Measurements from ENCODE around the gene EXOC2.

Gene EXOC2

GRCh38 chr6:502761-503160, 190.2 kb downstream of the EXOC2 start:
- TF ChIP-seq POLR2AphosphoS5 (IDR thresholded peaks at IDR 0.05; ENCODE audit: low read depth, low read length) (no peak), SPI1 (IDR thresholded peaks at IDR 0.05; ENCODE audit: low read depth, low read length) (0 out of 2 replicates have a peak, but pooled peaks have one; percentile 14)
- DNase-seq (ENCODE audit: insufficient read length, low spot score) (no peak), FAIRE-seq (no peak)

DNA sequence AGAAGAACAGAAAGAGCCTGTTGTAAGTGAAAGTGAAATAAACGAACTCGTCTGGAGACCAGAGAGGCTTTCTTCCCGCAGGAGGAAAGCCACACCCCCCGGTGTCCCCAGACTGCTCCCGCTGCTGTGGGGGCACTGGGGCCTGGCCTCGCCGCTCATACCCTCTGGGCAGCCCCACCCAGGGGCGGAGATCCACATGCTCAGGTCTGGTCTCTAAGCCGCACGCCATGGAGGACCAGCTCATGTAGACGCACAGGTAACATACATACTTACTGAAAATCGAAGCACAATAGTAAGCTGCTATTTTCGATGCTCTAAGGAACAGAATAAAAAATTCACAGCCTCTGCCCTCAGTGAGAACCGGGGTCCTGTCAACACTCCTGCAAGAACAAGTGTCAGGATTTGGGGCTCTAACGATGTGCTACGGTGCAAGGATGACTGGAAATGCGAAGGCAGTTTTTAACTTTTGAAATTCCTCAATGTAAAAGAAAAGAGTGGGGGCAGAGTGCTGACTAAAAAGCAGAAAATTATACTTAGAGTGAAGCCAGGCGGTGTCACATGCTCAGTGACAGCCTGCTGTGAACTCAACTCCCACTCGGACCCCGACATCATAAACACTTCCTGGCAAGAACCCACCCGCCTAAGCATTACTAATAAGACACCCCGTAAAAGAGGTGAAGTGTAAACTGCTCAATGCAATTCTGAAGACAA, 190.9 kb downstream of the EXOC2 start:
- DNase-seq (ENCODE audit: insufficient read length, low spot score) (no peak), FAIRE-seq (peak; percentile 90)
- TF ChIP-seq POU2F2 (IDR thresholded peaks at IDR 0.05; ENCODE audit: low read depth, low read length) (no peak), POLR2AphosphoS5 (IDR thresholded peaks at IDR 0.05; ENCODE audit: low read depth, low read length) (no peak), TAF1 (IDR thresholded peaks at IDR 0.05; ENCODE audit: low read depth, low read length) (no peak), POLR2A (IDR thresholded peaks at IDR 0.05; ENCODE audit: low read depth, low read length) (no peak)

- peak; percentile 77 for FAIRE-seq
- TF ChIP-seq POLR2AphosphoS5 (IDR thresholded peaks at IDR 0.05; ENCODE audit: low read depth, low read length) (no peak), POU2F2 (IDR thresholded peaks at IDR 0.05; ENCODE audit: low read depth, low read length) (no peak), PAX5 (IDR thresholded peaks at IDR 0.05; ENCODE audit: insufficient read depth, low read length, severe bottlenecking) (no peak), POLR2A (IDR thresholded peaks at IDR 0.05; ENCODE audit: low read depth, low read length) (no peak), SPI1 (IDR thresholded peaks at IDR 0.05; ENCODE audit: low read depth, low read length) (no peak), TAF1 (IDR thresholded peaks at IDR 0.05; ENCODE audit: low read depth, low read length) (no peak)
- no peak for DNase-seq (ENCODE audit: insufficient read length, low spot score)
Observed at GRCh38 chr6:499617-500016, 193.3 kb downstream of the EXOC2 start.

DNA sequence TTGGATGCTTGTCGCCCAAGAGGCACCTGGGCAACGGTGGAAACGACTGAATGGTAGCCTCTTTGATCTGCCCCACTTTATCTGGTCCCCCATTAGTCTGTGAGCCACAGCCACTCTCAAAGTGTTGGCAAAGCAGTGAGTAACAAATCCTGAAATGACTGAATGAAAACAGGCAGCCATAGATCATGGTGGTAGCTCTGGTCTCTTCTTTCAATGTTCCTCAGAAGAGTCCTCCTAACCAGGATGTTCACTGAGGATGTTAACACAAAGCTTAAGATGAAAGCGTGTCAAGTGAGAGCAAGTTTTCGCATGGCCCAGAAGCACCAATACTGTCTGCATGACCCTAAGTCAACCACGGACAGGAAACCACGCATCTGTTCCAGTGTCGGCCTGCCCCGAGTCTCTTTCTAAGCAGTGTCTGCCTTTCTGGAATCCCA, 194.1 kb downstream of the EXOC2 start:
- DNase-seq (ENCODE audit: insufficient read length, low spot score), result no peak
- TF ChIP-seq POLR2A (IDR thresholded peaks at IDR 0.05; ENCODE audit: low read depth, low read length) (peak; percentile 54; the same call in 1 of the 2 replicates), PAX5 (IDR thresholded peaks at IDR 0.05; ENCODE audit: insufficient read depth, low read length, severe bottlenecking) (no peak), POU2F2 (IDR thresholded peaks at IDR 0.05; ENCODE audit: low read depth, low read length) (0 out of 2 replicates have a peak, but pooled peaks have one; percentile 7)
- FAIRE-seq, result peak; percentile 98

DNA sequence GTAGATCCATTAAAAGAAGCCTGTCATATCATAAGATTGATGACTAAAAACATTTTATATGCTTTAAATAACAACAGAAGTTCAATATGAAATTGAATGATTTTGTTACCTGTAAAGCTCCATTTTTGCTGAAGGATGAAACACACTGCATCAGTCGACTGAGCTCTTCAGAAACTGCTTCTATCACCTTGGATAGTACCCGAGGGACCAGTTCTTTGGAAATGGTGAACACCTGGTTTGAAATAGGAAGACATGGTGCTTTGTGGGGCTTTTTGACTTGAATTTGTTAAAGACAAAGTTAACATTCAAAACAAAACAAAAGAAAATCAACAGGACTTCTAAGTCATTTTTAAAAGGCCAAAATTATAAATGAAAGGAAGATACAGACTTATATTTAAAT, 195.7 kb downstream of the EXOC2 start:
- no peak for DNase-seq (ENCODE audit: insufficient read length, low spot score)
- TF ChIP-seq POU2F2 (IDR thresholded peaks at IDR 0.05; ENCODE audit: low read depth, low read length) (no peak), SPI1 (IDR thresholded peaks at IDR 0.05; ENCODE audit: low read depth, low read length) (no peak), POLR2A (IDR thresholded peaks at IDR 0.05; ENCODE audit: low read depth, low read length) (no peak), TAF1 (IDR thresholded peaks at IDR 0.05; ENCODE audit: low read depth, low read length) (no peak), PAX5 (IDR thresholded peaks at IDR 0.05; ENCODE audit: insufficient read depth, low read length, severe bottlenecking) (no peak), POLR2AphosphoS5 (IDR thresholded peaks at IDR 0.05; ENCODE audit: low read depth, low read length) (no peak)
- FAIRE-seq, result no peak

DNA sequence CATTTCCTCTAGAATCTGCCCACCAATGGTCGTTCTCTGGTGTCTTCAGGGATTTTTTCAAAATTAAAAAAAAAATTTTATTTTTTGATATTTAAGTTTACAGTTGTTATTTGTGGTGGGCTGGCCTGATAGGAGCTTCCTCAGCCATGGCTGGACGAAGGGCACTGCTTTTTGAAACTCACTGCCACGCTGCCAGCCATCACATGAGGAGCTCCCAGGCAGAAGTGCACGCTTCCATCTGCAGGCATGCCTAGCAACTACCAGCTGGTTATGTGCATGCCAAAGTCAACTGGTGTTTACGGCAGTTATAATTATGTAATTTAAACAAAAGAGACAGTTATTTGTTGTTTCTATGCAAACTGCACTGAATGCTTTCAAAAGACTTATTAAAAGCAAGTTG, 196.3 kb downstream of the EXOC2 start:
- TF ChIP-seq POU2F2 (IDR thresholded peaks at IDR 0.05; ENCODE audit: low read depth, low read length) (no peak), SPI1 (IDR thresholded peaks at IDR 0.05; ENCODE audit: low read depth, low read length) (no peak), POLR2A (IDR thresholded peaks at IDR 0.05; ENCODE audit: low read depth, low read length) (no peak), TAF1 (IDR thresholded peaks at IDR 0.05; ENCODE audit: low read depth, low read length) (no peak)
- no peak for FAIRE-seq
- DNase-seq (ENCODE audit: insufficient read length, low spot score), result no peak

GRCh38 chr6:494394-494793, 198.5 kb downstream of the EXOC2 start:
- FAIRE-seq (no peak), DNase-seq (ENCODE audit: insufficient read length, low spot score) (no peak)
- TF ChIP-seq TAF1 (IDR thresholded peaks at IDR 0.05; ENCODE audit: low read depth, low read length) (no peak), PAX5 (IDR thresholded peaks at IDR 0.05; ENCODE audit: insufficient read depth, low read length, severe bottlenecking) (no peak), SPI1 (IDR thresholded peaks at IDR 0.05; ENCODE audit: low read depth, low read length) (no peak), POU2F2 (IDR thresholded peaks at IDR 0.05; ENCODE audit: low read depth, low read length) (no peak), POLR2AphosphoS5 (IDR thresholded peaks at IDR 0.05; ENCODE audit: low read depth, low read length) (no peak), POLR2A (IDR thresholded peaks at IDR 0.05; ENCODE audit: low read depth, low read length) (no peak)

DNA sequence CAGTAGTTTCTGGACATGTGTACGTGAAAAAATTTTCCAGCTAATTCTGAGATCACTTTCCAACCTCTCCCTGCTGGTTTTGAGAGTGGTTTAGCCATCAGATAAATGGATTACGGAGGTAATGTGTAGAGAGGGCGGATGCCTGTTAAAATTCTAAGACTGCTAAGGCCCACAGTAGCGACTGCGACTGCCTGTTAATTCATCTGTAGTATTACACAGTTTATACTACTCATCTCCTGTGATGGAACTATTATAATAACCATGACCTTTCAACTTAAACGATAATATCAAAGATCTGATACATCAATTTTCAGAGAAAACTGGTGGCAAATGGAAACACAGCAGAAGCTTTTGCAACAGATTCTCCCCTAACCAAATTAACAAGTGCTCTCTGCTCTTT, 199.1 kb downstream of the EXOC2 start:
- no peak for DNase-seq (ENCODE audit: insufficient read length, low spot score)
- no peak for FAIRE-seq
- TF ChIP-seq POLR2A (IDR thresholded peaks at IDR 0.05; ENCODE audit: low read depth, low read length), result no peak
- no peak for TF ChIP-seq POLR2AphosphoS5 (IDR thresholded peaks at IDR 0.05; ENCODE audit: low read depth, low read length)
- no peak for TF ChIP-seq PAX5 (IDR thresholded peaks at IDR 0.05; ENCODE audit: insufficient read depth, low read length, severe bottlenecking)
- TF ChIP-seq SPI1 (IDR thresholded peaks at IDR 0.05; ENCODE audit: low read depth, low read length), result no peak
- TF ChIP-seq POU2F2 (IDR thresholded peaks at IDR 0.05; ENCODE audit: low read depth, low read length), result no peak
- no peak for TF ChIP-seq TAF1 (IDR thresholded peaks at IDR 0.05; ENCODE audit: low read depth, low read length)

- TF ChIP-seq SPI1 (IDR thresholded peaks at IDR 0.05; ENCODE audit: low read depth, low read length) (no peak), POLR2A (IDR thresholded peaks at IDR 0.05; ENCODE audit: low read depth, low read length) (no peak), PAX5 (IDR thresholded peaks at IDR 0.05; ENCODE audit: insufficient read depth, low read length, severe bottlenecking) (no peak), POU2F2 (IDR thresholded peaks at IDR 0.05; ENCODE audit: low read depth, low read length) (no peak), POLR2AphosphoS5 (IDR thresholded peaks at IDR 0.05; ENCODE audit: low read depth, low read length) (no peak), TAF1 (IDR thresholded peaks at IDR 0.05; ENCODE audit: low read depth, low read length) (no peak)
- FAIRE-seq (no peak), DNase-seq (ENCODE audit: insufficient read length, low spot score) (no peak)
Observed at GRCh38 chr6:492816-493414, 200.0 kb downstream of the EXOC2 start.

DNA sequence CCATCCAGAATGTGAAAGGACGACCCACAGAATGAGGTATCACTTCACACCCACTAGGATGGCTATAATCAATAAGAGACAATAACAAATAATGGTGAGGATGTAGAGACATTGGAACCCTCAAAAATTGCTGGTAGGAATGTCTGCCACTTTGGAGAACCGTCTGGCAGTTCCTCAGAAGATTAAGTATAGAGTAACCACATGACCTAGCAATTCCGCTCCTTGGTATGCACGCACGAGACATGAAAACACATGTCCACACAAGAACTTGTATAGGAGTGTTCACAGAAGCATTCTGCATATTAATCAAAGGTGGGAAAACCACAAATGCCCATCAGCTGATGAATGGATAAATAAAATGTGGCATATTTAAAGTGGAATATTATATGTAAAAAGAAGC, 200.8 kb downstream of the EXOC2 start:
- FAIRE-seq (no peak), DNase-seq (ENCODE audit: insufficient read length, low spot score) (no peak)
- no peak for TF ChIP-seq PAX5 (IDR thresholded peaks at IDR 0.05; ENCODE audit: insufficient read depth, low read length, severe bottlenecking)
